Neutrophil (primary cell): ENCODE results near the gene RP2.

ENCODE experiments used
- H3K27ac ChIP-seq: fragments of 200-600 bp; sonication (generic); 2 replicates; pipeline ENCODE4 v1.5.1; 2016; ENCODE audit warnings: mild to moderate bottlenecking, moderate library complexity
- H3K27me3 ChIP-seq: fragments of 200-600 bp; sonication (generic); 2 replicates; pipeline ENCODE4 v1.6.0; 2016; ENCODE audit warnings: mild to moderate bottlenecking
- H3K36me3 ChIP-seq: fragments of 200-600 bp; sonication (generic); 2 replicates; pipeline ENCODE4 v1.5.1; 2017
- H3K4me1 ChIP-seq, 2 experiments: fragments of 200-600 bp in 1 of 2; sonication (generic) in 1 of 2; 1 replicate in 1 of 2; 2 replicates in 1 of 2; pipeline versions ENCODE4 v1.5.1 to v1.6.1; 2013 to 2016; ENCODE audit warnings: low read depth in 1 of 2, low read length in 1 of 2, mild to moderate bottlenecking in 1 of 2, moderate library complexity in 1 of 2; ENCODE audit not compliant: control insufficient read depth in 1 of 2, insufficient read depth in 1 of 2
- H3K4me3 ChIP-seq, 2 experiments: fragments of 200-600 bp in 1 of 2; sonication (generic) in 1 of 2; 1 replicate in 1 of 2; 2 replicates in 1 of 2; pipeline ENCODE4 v1.5.1; 2013 to 2016; ENCODE audit warnings: low read depth in 1 of 2, low read length in 1 of 2, mild to moderate bottlenecking in 1 of 2, moderate library complexity in 1 of 2
- H3K9me3 ChIP-seq: fragments of 200-600 bp; sonication (generic); 2 replicates; pipeline ENCODE4 v1.5.1; 2016
- CTCF ChIP-seq: fragments of 200-600 bp; sonication (generic); IDR thresholded peaks from 2 replicates; pipeline ENCODE4 v1.5.1; 2016; ENCODE audit warnings: antibody characterized with exemption

RP2 gene

GRCh38 chrX:46865281-46865680, 28.4 kb downstream of the RP2 start:
- H3K27me3 ChIP-seq = no peaks in the 10 kb centered on the region
- no peak overlapping the region for H3K4me3 ChIP-seq
- H3K9me3 ChIP-seq = no peaks in the 10 kb centered on the region
- H3K36me3 ChIP-seq = peaks cover 24% of the 10 kb centered on the region
- TF ChIP-seq CTCF = no peak
- H3K27ac ChIP-seq = peak overlapping the region; percentile 57
- H3K4me1 ChIP-seq = no peaks in the 10 kb centered on the region

- no peak for TF ChIP-seq CTCF
- H3K27me3 ChIP-seq = no peaks in the 10 kb centered on the region
Observed at GRCh38 chrX:46866726-46867125, 29.9 kb downstream of the RP2 start.

GRCh38 chrX:46873746-46874145, 36.9 kb downstream of the RP2 start:
- no peaks in the 10 kb centered on the region for H3K27me3 ChIP-seq

More at GRCh38 chrX:46866726-46867125, 29.9 kb downstream of the RP2 start:
- peaks cover 16% of the 10 kb centered on the region for H3K36me3 ChIP-seq
- no peak overlapping the region for H3K27ac ChIP-seq
- no peaks in the 10 kb centered on the region for H3K4me1 ChIP-seq
- H3K9me3 ChIP-seq = no peaks in the 10 kb centered on the region
- H3K4me3 ChIP-seq = no peak overlapping the region

GRCh38 chrX:46876901-46877300, 40.1 kb downstream of the RP2 start:
- no peaks in the 10 kb centered on the region for H3K4me1 ChIP-seq
- H3K9me3 ChIP-seq = no peaks in the 10 kb centered on the region
- no peak overlapping the region for H3K27ac ChIP-seq
- peaks cover 19% of the 10 kb centered on the region for H3K36me3 ChIP-seq
- H3K4me3 ChIP-seq = no peak overlapping the region
- no peaks in the 10 kb centered on the region for H3K27me3 ChIP-seq
- no peak for TF ChIP-seq CTCF

More at GRCh38 chrX:46873746-46874145, 36.9 kb downstream of the RP2 start:
- Histone ChIP-seq H3K27ac (no peak overlapping the region), H3K36me3 (no peaks in the 10 kb centered on the region), H3K9me3 (no peaks in the 10 kb centered on the region), H3K4me1 (no peaks in the 10 kb centered on the region), H3K4me3 (no peak overlapping the region)
- TF ChIP-seq CTCF = no peak

GRCh38 chrX:46882266-46882665, 45.4 kb downstream of the RP2 start:
- Histone ChIP-seq H3K4me3 (no peak overlapping the region), H3K9me3 (no peaks in the 10 kb centered on the region), H3K27me3 (no peaks in the 10 kb centered on the region), H3K4me1 (no peaks in the 10 kb centered on the region), H3K27ac (no peak overlapping the region), H3K36me3 (peaks cover 25% of the 10 kb centered on the region)
- TF ChIP-seq CTCF = no peak

GRCh38 chrX:46884799-46885198, 48.0 kb downstream of the RP2 start:
- H3K36me3 ChIP-seq = peaks cover 39% of the 10 kb centered on the region
- no peak overlapping the region for H3K27ac ChIP-seq
- no peak overlapping the region for H3K4me3 ChIP-seq
- no peaks in the 10 kb centered on the region for H3K27me3 ChIP-seq
- TF ChIP-seq CTCF = no peak
- no peaks in the 10 kb centered on the region for H3K4me1 ChIP-seq
- H3K9me3 ChIP-seq = no peaks in the 10 kb centered on the region
